ENCODE results near the gene GPR146.
A peak's percentile ranks its signal among the peaks of the same experiment; 100 is the strongest.

GPR146 gene

DNA sequence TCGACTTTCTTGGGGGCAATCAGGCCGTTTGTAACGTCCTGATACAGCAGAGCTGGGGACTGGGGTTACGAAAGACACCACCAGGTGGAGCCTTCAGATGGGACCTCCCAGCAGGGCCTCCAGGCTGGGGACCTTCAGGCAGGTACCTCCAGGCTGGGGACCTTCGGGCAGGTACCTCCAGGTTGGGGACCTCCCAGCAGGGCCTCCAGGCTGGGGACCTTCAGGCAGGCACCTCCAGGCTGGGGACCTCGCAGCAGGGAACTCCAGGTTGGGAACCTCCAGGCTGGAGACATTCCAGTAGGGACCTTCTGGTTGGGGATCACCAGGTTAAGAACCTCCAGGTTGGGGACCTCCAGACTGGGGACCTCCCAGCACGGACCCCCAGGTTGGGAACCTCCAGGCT, 23.5 kb upstream of the GPR146 start:
- no peak for FAIRE-seq

DNA sequence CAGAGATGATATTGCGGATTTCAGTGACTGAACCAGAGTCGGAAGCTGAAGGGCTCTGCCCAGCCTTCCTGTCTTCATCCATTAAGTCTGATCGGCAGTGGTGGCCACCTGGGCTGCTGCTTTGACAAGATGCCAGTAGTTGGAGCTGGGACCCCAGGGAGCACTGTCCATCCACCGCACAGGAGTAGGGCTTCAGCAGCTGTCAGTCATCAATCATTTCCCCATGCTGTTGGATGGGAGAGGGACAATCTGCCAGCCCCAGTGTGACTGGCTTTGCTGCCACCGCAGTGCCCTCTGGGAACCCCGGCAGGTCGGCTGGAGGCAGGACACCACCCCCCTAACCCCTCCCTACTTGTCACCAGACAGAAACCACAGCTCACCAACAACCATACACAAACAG, 23.0 kb upstream of the GPR146 start:
- TF ChIP-seq POU2F2 (IDR thresholded peaks at IDR 0.05; ENCODE audit: low read depth, low read length) (no peak), POLR2AphosphoS5 (IDR thresholded peaks at IDR 0.05; ENCODE audit: low read depth, low read length) (no peak), PAX5 (IDR thresholded peaks at IDR 0.05; ENCODE audit: insufficient read depth, low read length, severe bottlenecking) (no peak), POLR2A (IDR thresholded peaks at IDR 0.05; ENCODE audit: low read depth, low read length) (no peak), TAF1 (IDR thresholded peaks at IDR 0.05; ENCODE audit: low read depth, low read length) (no peak), SPI1 (IDR thresholded peaks at IDR 0.05; ENCODE audit: low read depth, low read length) (no peak)
- DNase-seq (ENCODE audit: insufficient read length, low spot score) (no peak), FAIRE-seq (no peak)

More for the DNA sequence above, 23.5 kb upstream of the GPR146 start:
- TF ChIP-seq SPI1 (IDR thresholded peaks at IDR 0.05; ENCODE audit: low read depth, low read length) (no peak), POU2F2 (IDR thresholded peaks at IDR 0.05; ENCODE audit: low read depth, low read length) (no peak), POLR2AphosphoS5 (IDR thresholded peaks at IDR 0.05; ENCODE audit: low read depth, low read length) (no peak), TAF1 (IDR thresholded peaks at IDR 0.05; ENCODE audit: low read depth, low read length) (no peak)
- DNase-seq (ENCODE audit: insufficient read length, low spot score), result no peak

DNA sequence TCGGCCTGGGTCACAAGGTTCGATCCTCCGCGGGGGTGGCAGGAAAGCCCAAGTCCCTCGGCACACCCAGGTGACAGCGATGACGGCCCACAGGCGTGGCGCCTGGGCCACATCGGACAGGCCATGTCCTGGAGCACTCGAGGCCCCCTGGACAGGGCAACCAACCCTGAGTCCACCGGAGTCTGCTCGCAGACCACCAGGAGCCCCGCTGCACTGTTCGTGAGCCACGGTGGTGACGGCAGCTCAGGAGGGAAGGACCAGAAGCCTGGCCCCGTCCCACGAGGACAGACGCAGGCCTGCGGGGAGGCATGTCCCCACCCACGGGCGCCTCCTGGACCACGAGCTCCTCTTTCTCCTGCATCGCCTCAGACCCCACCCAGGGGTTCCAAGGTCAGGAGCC, 22.4 kb upstream of the GPR146 start:
- DNase-seq (ENCODE audit: insufficient read length, low spot score) (no peak), FAIRE-seq (no peak)
- no peak for TF ChIP-seq TAF1 (IDR thresholded peaks at IDR 0.05; ENCODE audit: low read depth, low read length)
- 0 out of 2 replicates have a peak, but pooled peaks have one; percentile 21 for TF ChIP-seq POLR2AphosphoS5 (IDR thresholded peaks at IDR 0.05; ENCODE audit: low read depth, low read length)
- TF ChIP-seq POU2F2 (IDR thresholded peaks at IDR 0.05; ENCODE audit: low read depth, low read length), result no peak
- no peak for TF ChIP-seq POLR2A (IDR thresholded peaks at IDR 0.05; ENCODE audit: low read depth, low read length)
- TF ChIP-seq PAX5 (IDR thresholded peaks at IDR 0.05; ENCODE audit: insufficient read depth, low read length, severe bottlenecking), result no peak
- TF ChIP-seq SPI1 (IDR thresholded peaks at IDR 0.05; ENCODE audit: low read depth, low read length), result no peak

DNA sequence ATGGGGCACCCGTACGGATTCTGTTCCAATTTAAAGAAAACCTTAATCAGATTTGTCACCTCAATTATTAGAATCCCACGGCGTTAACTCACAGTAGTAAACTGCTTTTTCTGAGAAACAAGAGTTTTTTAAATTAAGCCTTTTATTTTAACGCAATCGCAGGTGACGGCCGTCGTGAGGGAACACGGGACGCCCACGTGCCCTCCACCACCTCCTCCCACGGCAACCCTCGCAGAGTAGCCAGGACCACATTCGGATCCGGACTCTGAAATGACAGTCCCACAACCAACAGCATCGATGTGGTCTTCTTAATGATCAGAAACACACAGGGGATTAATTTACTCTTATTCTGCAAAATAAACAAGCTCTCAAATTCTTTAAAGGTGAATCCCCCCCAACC, 22.0 kb upstream of the GPR146 start:
- FAIRE-seq (no peak), DNase-seq (ENCODE audit: insufficient read length, low spot score) (no peak)
- TF ChIP-seq POU2F2 (IDR thresholded peaks at IDR 0.05; ENCODE audit: low read depth, low read length) (no peak), TAF1 (IDR thresholded peaks at IDR 0.05; ENCODE audit: low read depth, low read length) (no peak), POLR2A (IDR thresholded peaks at IDR 0.05; ENCODE audit: low read depth, low read length) (no peak), POLR2AphosphoS5 (IDR thresholded peaks at IDR 0.05; ENCODE audit: low read depth, low read length) (no peak), SPI1 (IDR thresholded peaks at IDR 0.05; ENCODE audit: low read depth, low read length) (no peak), PAX5 (IDR thresholded peaks at IDR 0.05; ENCODE audit: insufficient read depth, low read length, severe bottlenecking) (no peak)

DNA sequence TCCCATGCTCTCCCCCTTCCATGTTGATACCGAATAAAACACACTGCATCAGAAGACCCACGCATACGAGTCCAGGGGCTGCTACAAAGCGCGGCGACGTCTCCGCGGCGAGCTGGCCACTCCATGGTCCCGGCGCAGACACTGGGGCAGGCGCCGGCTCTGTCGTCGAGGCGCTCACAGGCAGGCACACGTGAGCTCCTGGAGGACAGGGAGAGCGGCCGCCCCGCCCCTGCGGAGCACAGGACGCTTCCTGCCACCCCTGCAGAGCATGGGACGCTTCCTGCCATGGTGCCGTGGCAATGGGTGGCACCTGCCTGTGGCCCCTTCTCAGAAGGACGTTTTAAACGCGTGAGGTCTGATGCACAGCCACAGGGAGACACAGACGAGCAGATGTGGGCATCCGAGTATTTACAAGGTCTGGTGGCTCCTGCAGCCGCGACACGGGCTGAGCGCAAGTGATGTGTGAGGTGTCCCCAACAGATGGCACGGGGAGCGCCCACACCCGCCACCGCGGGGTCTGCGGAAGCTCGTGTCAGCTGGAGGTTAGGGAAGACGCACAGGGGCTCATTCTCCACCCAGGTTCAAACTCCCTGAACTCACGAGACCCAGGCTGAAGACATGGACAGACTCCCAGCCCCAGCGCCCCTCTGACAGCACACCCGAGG, 21.4 kb upstream of the GPR146 start:
- no peak for DNase-seq (ENCODE audit: insufficient read length, low spot score)
- TF ChIP-seq POLR2A (IDR thresholded peaks at IDR 0.05; ENCODE audit: low read depth, low read length) (no peak), SPI1 (IDR thresholded peaks at IDR 0.05; ENCODE audit: low read depth, low read length) (no peak), PAX5 (IDR thresholded peaks at IDR 0.05; ENCODE audit: insufficient read depth, low read length, severe bottlenecking) (no peak), TAF1 (IDR thresholded peaks at IDR 0.05; ENCODE audit: low read depth, low read length) (no peak), POU2F2 (IDR thresholded peaks at IDR 0.05; ENCODE audit: low read depth, low read length) (no peak), POLR2AphosphoS5 (IDR thresholded peaks at IDR 0.05; ENCODE audit: low read depth, low read length) (no peak)
- FAIRE-seq, result peak; percentile 72

DNA sequence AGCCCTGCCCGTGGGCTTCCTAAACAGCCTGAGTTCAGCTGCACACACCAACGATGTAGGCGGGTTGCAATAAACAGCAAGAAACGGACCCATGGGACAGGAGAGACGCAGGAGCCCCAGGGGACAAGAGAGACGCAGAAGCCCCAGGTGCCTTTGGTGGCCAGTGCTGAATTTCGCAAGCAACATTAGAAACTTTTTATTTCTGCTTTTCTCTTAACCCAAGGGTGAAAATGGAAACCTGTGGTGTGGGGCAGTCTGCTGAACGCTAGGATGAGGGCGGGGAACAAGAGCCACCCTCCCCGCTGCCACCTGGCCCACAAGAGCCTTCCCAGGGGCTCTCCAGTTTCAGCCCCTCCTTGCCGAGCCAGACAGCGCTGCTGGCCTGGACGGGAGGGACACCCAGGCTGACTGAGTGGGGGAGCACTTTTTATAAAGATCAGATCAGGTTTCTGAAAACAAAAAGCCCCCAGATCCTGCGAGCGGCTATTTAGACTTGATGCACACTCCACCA, 20.0 kb upstream of the GPR146 start:
- DNase-seq (ENCODE audit: insufficient read length, low spot score) (peak; percentile 81), FAIRE-seq (peak; percentile 84)

DNA sequence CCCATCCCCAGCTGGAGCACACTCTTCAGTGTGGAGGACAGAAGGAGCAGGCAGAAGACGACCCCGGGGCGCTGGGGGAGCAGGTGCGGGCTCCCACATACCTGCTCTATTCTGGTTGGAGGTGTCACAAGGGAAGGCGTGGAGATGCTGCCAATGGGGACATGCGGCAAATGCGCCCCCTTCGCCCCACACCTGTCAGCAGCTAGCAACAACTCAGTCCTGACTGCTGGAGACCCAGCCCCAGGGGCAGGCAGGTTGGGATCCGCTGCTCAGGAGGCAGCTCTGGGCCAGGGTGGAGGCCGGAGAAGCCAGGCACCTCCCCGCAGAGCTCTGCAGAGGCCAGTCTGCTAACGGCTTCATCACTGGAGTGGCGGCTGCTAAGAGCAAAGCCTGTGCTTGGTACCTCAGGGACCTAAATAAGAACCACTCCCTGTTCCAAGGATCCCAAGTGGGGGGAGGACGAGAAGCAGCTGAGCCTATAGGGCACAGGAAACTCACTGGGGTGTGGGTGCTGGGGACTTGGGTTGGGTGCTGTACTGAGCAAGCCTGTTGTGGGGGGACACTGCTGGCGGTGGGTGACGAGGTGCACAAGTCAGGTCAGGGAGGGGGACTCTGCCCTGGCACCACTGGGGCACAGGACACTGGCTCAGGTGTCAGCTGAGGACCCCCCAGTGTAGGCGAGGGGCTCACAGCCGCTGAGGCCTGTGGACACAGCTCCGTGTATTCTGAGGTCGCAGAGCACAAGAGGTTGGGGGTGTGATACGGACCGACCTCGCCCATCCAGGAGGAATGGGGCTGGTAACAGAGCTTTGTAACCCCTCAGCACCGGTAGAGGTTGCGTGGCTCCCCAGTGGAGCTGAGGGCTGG, 19.2 kb upstream of the GPR146 start:
- TF ChIP-seq POU2F2 (IDR thresholded peaks at IDR 0.05; ENCODE audit: low read depth, low read length) (no peak), POLR2A (IDR thresholded peaks at IDR 0.05; ENCODE audit: low read depth, low read length) (peak; percentile 61), SPI1 (IDR thresholded peaks at IDR 0.05; ENCODE audit: low read depth, low read length) (no peak), PAX5 (IDR thresholded peaks at IDR 0.05; ENCODE audit: insufficient read depth, low read length, severe bottlenecking) (no peak)
- no peak for DNase-seq (ENCODE audit: insufficient read length, low spot score)
- FAIRE-seq, result peak; percentile 66

More for the DNA sequence above, 20.0 kb upstream of the GPR146 start:
- TF ChIP-seq TAF1 (IDR thresholded peaks at IDR 0.05; ENCODE audit: low read depth, low read length) (0 out of 2 replicates have a peak, but pooled peaks have one; percentile 13), POU2F2 (IDR thresholded peaks at IDR 0.05; ENCODE audit: low read depth, low read length) (peak; percentile 68; the same call in 1 of the 2 replicates), PAX5 (IDR thresholded peaks at IDR 0.05; ENCODE audit: insufficient read depth, low read length, severe bottlenecking) (no peak), SPI1 (IDR thresholded peaks at IDR 0.05; ENCODE audit: low read depth, low read length) (no peak), POLR2A (IDR thresholded peaks at IDR 0.05; ENCODE audit: low read depth, low read length) (no peak), POLR2AphosphoS5 (IDR thresholded peaks at IDR 0.05; ENCODE audit: low read depth, low read length) (peak; percentile 57; the same call in 1 of the 2 replicates)

DNA sequence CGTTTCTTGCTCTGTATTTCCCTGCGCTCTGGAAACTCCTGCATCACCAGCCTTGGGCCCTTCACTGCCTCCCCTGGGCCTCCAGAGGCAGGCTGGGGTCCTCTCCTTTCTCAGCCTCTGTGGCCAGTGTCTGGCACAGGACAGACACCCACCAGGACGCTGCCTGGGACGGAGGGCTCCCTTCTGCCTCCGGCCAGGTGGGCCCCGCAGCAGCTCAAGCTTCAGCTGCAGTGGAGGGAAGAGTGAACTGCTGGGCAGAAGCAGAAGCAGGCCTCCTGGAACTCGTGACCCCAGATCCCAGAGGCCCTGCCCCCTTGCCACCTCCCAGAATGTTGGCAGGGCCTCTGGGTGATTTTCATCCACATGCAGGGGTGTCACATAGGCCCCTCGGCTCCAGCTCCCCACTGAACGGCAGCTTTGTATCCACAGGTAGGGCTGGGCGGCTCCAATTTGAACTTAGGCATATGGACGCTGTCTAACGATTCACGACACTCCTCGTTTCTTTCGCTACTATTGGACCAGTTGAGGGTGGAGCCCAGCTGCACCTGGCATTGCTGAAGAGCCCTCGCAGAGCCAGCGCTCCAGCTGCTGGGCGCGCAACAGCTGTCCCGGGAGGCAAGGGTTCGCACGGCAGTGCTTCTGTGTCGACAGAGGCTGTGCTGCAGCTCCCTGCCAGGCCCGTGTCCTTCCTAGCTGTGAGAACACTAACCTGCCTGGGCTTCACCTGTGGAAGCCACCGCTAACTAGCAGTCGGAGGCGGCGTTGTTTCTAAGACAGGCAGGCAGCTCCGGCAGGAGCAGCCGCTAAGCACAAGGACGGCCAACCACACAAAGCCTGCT, 18.4 kb upstream of the GPR146 start:
- DNase-seq (ENCODE audit: insufficient read length, low spot score) (no peak), FAIRE-seq (peak; percentile 91)
- 0 out of 2 replicates have a peak, but pooled peaks have one; percentile 28 for TF ChIP-seq POLR2AphosphoS5 (IDR thresholded peaks at IDR 0.05; ENCODE audit: low read depth, low read length)
- no peak for TF ChIP-seq PAX5 (IDR thresholded peaks at IDR 0.05; ENCODE audit: insufficient read depth, low read length, severe bottlenecking)
- no peak for TF ChIP-seq POLR2A (IDR thresholded peaks at IDR 0.05; ENCODE audit: low read depth, low read length)
- TF ChIP-seq POU2F2 (IDR thresholded peaks at IDR 0.05; ENCODE audit: low read depth, low read length), result no peak
- TF ChIP-seq TAF1 (IDR thresholded peaks at IDR 0.05; ENCODE audit: low read depth, low read length), result no peak
- TF ChIP-seq SPI1 (IDR thresholded peaks at IDR 0.05; ENCODE audit: low read depth, low read length), result no peak

All from GM12891 (cell line).